ENCODE measurements around the gene DHRSX.
"Not testable (repeated sequence)": the region's sequence is repeated elsewhere in the genome, so short reads cannot be mapped to it uniquely, and the experiment has no call there.

The DHRSX gene

DNA sequence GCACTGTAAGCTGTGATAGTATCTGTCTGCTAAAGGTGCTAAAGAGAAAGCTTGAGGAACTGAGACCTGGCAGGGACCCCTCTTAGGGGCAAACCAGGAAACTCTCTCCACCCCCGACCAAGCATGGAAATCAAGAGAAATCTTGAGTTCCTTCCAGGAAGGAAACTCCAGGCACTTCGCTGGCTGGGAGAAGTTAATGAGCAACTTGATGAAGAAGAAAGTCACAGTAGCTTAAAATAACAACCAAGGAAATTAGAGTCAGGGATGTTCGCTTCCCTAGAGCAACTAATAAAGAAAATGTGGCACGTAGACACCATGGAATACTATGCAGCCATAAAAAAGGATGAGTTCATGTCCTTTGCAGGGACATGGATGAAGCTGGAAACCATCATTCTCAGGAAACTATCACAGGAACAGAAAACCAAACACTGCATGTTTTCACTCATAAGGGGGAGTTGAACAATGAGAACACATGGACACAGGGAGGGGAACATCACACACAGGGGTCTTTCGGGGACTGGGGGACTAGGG lies 188.7 kb downstream of the DHRSX start:
- DNase-seq, result not testable (repeated sequence)

DNA sequence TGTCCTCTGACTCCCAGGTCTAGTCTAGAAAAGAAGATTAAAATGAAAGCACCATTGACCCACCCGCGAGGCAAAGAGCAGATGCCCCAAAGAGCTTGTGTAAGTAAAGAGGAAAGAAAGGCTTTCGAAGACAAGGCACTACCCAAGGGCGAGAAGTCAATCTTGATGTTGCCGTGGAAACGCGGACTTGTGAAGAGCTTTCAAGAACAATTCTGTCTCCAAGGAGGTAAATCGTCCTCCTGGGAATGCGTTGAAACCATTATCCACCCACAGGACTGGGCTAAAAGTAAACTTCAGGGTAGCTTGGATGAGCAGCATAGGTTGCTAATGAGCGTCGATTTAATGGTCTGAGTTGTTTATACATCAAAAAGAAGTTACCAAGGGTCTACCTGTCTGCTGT lies 189.3 kb downstream of the DHRSX start:
- DNase-seq, result no peak

DNA sequence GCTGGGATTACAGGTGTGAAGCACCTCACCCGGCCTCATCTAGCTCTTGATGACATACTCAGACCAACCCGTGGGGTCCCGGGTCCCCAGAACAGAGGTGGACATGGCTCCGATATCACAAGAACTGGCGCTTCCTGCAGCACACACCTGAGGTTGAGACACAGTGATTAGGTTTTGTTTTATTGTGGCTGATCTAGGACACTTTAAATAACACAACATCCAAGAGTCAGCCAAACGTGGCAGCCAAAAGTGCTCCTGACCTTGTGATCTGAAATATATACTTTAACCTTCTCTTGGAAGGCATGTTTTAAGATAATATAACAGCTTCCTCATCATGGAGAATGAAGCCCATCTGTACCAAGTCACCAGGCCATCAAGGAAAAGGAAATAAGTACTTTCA lies 198.9 kb downstream of the DHRSX start:
- no peak for DNase-seq

DNA sequence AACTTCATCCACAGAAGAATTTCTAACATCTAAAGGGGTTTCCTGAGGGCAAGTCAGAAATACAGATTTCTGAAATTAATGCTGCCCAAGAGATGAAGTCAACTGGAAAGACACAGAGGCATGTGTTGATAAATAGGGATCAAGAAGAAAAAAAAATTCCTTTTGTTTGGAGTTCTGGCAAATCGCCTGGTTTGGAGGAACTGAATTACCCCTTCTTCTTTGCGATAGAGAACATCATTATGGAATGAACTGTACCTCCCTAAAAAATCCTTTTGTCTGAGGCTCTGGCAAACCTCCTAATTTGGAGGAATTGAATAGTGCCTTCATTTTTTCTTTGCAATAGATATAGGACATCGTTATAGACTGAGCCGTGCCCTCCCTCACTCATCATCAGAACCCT lies 200.9 kb downstream of the DHRSX start:
- DNase-seq, result no peak

DNA sequence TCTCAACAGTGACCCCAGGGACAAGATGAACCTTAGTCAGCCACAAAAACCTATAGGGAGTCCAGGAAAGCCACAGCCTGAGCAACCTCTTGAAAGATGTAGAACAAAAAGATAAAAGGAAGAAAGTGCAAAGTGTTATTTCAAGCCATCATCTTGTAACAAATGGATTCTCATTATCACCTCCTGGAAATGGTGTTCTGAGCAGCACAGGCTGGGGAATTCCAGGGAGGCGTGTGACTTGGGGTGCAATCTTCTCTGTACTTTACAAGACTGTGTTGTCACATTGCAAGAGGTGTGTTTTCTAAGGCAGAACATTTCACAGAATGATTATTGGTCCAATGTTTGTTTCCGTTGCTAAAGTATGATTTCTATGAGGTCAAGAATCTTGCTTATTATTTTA lies 214.0 kb downstream of the DHRSX start:
- DNase-seq, result no peak

DNA sequence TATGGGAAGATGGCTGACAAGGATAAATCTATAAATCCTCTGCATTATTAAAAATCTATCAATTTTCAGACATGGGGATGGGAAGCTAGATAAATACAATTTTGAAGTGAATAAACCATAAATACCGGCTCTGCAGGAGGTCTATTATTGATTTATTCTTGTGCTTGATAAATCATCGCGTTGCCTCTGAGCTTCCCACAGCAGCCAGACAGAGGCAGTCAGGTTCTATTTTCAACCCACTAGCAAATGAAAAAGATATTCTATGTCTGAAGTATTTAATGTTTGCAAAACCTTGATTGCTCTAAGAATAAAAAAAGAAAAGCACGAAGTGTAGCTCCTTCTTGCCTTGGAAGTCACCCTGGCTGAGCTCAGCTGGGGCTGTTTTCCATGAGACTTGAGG lies 216.2 kb downstream of the DHRSX start:
- DNase-seq, result no peak

DNA sequence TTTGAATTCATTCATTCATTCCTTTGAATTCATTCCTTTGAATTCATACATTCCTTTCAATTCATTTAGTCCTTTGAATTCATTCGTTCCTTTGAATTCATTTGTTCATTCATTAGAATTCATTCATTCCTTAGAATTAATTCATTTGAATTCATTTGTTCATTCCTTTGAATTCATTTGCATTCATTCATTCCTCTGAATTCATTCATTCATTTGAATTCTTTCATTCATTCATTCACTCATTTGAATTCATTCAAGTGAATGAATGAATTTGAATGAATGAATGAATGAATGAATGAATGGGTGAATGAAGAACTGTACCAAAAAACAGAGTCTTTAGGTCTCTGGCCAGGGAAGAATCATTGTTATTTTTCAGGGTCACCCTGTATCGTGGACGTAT lies 216.6 kb downstream of the DHRSX start:
- no peak for DNase-seq

DNA sequence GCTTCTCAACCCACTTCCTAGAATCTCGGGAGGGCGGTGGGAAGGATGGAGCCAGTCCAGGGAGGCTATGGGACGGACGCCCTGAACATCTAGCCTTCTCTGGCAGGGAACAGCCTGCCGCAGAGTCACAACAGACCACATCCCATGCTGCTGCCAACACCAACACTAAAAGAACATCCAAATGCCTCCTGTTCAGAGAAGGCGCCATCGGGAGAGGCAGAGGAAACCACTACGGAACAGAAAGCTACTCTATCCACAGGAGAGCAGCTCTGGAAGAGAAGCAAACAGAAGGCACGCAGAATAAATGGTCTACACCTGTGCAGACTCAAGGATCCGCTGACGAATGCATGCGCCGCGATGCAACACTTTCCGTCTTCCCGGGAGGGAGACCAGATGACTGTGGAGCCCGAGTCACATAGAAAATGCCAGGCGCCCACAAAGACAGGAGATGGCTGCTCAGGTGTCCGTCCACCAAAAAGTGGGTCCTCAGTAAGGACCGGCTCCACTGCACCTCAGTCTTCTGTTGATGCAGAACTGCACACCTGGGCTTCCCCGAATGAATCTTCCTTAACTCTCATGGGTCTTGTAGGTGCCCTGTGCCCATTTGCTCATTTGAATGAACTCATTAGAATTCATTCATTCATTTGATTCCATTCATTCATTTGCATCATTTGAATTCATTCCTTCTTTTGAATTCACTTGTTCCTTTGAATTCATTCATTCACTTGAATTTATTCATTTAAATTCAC lies 217.5 kb downstream of the DHRSX start:
- no peak for DNase-seq

DNA sequence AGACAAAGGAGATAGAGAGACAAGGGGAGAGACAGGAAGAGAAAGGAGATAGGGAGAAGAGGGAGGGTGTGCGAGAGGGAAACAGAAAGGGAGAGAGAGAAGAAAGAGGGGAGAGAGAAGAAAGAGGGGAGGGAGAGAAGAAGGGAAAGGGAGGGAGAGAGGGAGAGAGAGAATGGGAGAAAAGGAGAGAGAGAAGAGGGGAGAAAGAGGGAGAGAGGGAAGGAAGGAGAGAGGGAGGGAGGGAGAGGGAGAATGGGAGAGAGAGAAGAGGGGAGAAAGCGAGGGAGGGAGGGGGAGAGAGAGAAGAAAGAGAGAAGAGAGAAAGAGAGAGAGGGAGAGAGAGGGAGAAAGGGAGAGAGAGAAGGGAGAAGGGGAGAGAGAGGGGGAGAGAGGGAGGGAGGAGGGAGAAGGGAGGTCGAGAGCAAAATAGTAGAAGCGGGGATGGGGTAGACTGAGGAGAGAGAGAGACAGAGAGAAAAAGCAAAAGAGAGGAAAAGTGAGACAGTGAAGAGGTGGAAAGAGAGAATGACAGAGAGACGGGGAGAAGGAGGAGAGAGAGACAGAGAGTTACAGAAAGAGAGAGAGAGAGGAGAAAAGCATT lies 218.2 kb downstream of the DHRSX start:
- no peak for DNase-seq

DNA sequence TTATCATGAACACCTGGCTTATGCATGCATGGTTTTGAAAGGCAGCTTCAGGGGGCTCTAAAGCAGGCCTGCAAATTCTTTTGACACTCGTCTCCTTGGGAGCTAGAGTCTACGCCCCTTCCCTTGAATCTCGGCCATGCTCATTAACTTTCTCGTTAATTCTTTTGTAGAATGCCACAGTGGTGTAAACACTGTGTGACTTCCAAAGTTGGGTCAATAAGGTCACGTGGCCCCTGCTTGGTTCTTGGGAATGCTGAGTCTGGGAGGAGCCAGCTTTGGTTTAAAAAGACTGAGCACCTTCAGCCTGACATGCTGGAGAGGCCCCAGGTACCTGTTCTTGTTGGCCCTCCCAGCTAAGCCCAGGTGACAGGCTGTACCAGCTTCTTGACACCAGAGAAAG lies 228.4 kb downstream of the DHRSX start:
- DNase-seq, result no peak

DNA sequence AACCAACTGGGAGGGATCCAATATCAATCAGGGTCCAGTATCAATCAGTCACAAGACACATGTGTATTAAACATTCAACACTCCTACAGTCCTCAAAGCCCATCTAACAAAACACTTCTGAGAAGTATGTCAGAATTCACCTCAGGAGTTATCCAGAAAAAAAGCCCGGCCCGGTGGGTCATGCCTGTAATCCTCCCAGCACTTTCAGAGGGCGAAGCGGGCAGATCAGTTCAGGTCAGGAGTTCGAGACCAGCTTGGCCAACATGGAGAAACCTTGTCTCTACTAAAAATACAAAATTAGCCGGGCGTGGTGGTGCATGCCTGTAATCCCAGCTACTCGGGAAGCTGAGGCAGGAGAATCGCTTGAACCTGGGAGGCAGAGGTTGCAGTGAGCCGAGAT lies 229.2 kb downstream of the DHRSX start:
- DNase-seq, result not testable (repeated sequence)

DNA sequence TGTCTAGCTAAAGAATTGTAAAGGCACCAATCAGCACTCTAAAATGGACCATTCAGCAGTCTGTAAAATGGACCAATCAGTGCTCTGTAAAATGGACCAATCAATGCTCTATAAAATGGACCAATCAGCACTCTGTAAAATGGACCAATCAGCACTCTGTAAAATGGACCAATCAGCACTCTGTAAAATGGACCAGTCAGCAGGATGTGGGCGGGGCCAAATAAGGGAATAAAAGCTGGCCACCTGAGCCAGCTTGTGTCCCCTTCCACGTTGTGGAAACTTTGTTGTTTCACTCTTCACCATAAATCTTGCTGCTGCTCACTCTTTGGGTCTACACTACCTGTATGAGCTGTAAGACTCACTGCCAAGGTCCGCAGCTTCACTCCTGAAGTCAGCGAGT lies 230.0 kb downstream of the DHRSX start:
- DNase-seq, result not testable (repeated sequence)

DNA sequence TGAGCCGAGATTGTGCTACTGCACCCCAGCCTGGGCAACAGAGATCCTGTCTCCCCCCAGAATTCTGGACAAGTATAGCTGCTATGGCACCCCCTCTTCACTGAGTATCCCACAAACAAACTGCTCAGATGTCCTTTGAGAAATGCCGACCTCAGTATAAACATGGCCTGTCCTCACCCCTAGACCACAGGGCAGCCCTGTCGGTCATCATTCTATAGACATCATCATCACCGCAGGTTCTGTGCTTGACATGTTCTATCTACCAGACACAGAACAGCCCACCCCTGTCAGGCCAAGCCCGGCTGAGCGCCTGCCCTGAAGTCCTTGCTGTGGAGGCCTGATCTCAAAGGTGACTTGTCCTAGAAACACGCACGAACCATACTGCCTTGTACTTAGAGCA lies 232.9 kb downstream of the DHRSX start:
- no peak for DNase-seq

DNA sequence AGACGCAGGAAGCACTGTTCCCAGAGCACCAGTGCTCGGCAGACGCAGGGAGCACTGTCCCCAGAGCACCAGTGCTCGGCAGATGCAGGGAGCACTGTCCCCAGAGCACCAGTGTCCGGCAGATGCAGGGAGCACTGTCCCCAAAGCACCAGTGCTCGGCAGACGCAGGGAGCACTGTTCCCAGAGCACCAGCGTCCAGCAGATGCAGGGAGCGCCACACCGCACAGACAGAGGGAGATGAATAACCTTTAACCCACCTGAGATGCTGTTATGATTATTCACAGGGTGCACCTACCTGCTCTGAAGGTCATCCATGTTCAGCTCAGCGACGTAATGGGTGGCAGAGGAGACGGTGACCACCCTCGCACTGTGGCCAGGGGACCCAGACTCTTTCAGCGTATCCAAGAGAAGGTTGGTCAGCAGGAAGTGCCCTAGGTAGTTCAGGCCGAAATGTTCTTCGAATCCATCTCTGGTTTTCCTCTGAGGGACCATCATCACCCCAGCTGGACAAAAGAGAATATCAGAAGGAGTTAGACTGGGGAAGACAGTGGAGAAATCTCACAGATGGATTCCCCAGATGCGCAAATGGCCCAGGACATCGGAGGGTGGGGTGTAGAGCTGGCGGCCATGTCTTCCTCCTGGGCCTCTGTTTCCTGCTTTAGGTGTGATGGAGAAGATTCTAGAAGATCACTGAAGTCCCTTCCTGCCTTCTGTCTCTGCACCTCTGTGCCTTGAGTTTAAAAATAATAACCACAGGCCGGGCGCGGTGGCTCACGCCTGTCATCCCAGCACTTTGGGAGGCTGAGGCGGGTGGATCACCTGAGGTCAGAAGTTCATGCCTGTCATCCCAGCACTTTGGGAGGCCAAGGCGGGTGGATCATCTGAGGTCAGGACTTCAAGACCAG lies 234.1 kb downstream of the DHRSX start:
- no peak for DNase-seq

DNA sequence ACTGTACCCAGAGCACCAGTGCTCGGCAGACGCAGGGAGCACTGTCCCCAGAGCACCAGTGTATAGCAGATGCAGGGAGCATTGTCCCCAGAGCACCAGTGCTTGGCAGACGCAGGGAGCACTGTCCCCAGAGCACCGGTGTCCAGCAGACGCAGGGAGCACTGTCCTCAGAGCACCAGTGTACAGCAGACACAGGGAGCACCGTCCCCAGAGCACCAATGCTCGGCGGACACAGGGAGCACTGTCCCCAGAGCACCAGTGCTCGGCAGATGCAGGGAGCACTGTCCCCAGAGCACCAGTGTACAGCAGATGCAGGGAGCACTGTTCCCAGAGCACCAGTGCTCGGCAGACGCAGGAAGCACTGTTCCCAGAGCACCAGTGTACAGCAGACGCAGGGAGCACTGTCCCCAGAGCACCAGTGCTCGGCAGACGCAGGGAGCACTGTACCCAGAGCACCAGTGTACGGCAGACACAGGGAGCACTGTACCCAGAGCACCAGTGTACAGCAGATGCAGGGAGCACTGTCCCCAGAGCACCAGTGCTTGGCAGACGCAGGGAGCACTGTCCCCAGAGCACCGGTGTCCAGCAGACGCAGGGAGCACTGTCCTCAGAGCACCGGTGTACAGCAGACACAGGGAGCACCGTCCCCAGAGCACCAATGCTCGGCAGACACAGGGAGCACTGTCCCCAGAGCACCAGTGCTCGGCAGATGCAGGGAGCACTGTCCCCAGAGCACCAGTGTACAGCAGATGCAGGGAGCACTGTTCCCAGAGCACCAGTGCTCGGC lies 234.9 kb downstream of the DHRSX start:
- DNase-seq, result not testable (repeated sequence)

DNA sequence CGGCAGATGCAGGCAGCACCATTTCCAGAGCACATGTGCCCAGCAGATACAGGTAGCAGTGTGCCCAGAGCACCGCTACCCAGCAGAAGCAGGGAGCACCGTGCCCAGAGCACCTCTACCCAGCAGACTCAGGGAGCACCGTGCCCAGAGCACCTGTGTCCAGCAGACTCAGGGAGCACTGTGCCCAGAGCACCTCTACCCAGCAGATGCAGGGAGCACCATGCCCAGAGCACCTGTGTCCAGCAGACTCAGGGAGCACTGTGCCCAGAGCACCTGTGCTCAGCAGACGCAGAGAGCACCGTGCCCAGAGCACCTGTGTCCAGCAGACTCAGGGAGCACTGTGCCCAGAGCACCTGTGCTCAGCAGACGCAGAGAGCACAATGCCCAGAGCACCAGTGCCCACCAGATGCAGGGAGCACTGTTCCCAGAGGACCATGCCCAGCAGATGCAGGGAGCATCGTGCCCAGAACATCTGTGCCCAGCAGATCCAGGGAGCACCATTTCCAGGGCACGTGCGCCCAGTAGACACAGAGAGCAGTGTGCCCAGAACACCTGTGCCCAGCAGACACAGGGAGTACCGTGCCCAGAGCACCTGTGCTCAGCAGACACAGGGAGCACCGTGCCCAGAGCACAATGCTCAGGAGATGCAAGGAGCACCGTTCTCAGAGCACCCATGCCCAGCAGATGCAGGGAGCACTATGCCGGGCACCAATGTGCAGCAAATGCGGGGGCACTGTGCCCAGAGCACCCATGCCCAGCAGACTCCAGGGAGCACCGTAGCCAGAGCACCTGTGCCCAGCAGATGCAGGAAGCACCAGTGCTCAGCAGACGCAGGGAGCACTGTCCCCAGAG lies 236.4 kb downstream of the DHRSX start:
- no peak for DNase-seq

DNA sequence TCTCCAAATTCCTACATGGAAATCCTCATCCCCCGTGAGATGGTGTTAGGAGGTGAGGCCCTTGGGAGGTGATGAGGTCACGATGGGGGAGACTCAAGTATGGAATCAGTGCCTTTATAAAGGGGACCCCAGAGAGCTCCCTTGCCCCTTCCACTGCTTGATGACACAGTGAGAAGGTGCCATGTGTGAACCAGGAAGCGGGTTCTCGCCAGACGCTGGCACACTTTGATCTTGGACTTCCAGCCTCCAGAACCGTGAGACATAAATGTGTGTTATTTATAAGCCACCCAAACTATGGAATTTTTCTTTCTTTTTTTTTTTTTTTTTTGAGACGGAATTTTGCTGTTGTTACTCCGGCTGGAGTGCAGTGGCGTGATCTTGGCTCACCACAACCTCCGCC lies 237.6 kb downstream of the DHRSX start:
- DNase-seq, result no peak

DNA sequence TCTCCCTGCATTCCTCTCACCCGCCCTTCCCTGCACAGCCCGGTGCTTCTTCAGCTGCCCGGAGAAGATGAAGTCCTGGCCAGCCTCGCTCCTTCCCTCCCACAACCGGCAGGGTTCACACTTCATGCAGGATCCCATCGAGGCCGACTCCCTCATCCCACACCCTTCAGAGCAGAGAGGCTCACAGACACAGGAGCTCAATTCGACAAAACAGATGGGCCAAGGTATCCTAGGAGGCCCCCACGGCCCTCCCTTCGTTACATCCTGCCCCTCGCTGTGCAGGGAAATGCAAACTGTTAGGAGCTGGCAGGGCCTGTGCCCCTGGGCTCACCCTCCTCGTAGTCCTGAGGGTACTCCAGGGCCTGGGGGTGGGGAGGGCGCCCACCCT lies 238.1 kb downstream of the DHRSX start:
- no peak for DNase-seq

DNA sequence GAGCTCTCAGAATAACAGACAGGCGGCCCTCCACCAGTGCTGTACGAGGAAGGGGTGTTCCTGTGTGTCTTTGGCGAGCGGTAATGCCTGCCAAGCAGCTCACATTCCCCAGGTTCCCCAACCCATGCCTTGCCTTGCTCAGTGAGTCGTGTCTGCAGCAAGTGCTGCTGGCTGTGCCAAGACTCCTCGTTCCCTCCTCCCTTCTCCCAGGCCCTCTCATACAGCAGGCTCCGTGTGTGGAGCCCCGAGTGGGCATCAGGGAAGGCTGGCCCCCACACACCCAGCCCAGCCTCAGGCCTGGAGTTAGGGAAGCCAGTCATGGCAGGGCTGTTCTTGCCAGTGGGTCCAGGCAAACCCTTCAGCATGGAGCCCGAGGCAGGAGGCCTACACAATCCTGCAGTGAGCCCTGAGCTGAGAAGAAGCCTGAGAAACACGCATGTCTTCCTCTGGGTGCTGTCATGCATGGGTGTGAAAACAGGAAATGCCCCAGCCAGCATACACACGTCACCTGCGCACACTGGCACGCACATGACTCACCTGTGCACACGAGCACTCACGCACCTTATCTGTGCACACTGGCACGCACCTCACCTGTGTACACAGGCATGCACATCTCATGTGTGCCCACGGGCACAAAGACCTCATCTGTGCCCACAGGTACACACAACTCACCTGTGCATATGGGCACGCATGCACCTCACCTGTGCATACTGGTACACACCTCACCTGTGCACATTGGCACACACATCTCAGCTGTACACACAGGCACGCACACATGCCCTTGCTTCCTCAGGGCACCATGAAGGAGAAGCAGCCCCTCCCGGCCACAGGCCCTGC lies 238.7 kb downstream of the DHRSX start:
- DNase-seq, result no peak

DNA sequence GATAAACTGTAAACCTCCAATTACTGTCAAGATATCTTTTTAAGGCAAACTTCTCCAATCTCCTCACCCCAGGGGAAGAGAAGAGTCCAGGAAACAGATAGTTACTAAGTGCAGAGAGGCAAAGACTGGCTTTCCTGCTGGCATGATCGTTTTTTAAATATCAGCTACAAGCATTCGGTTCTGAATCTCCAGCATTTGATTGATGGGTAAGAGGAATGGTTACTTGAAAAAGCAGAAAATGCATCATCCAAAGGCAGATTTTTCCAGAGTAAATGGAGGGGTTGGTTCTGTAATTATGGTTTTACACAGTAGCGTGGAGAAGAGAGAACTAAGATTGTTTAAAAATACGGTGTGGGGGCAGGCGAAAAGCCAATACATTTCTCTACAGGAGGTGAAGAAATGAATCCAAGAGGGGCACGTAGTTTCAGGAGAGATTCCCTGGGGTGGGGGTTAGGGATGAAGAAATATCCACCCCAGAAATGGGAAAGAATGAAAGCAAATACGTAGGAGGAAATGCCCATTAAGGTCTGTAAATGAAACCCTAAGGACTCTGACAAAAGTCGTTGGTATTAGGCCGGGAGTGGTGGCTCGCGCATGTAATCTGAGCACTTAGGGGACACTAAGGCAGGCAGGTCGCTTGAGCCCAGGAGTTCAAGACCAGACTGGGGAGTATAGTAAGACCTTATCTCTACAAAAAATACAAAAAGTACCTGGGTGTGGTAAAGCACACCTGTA lies 248.3 kb downstream of the DHRSX start:
- DNase-seq, result no peak
